H9 (cell line): ENCODE data around the gene ABR. TPM values are rescaled to one million over a fixed set of nuclear protein-coding genes. Genes with fewer than 3 reads are reported as not detected.

Experiments used
- DNase-seq: peaks from one replicate; pipeline ENCODE4 v3.0.0-alpha.2; 2017
- H2AFZ ChIP-seq: one replicate; pipeline ENCODE4 v1.6.1; 2013; ENCODE audit warnings: mild to moderate bottlenecking, low read length, control low read depth, moderate library complexity
- H2AK5ac ChIP-seq: 2 replicates; pipeline ENCODE4 v1.6.1; 2013; ENCODE audit warnings: low read length, control low read depth, mixed read lengths; ENCODE audit not compliant: insufficient read length
- H2BK120ac ChIP-seq: one replicate; pipeline ENCODE4 v1.6.1; 2013; ENCODE audit warnings: low read depth, mild to moderate bottlenecking, low read length, control low read depth, inconsistent platforms; ENCODE audit not compliant: poor library complexity, severe bottlenecking
- H2BK12ac ChIP-seq: 2 replicates; pipeline ENCODE4 v1.6.1; 2013; ENCODE audit warnings: low read length, control low read depth, mixed read lengths, low read depth; ENCODE audit not compliant: insufficient read length
- H2BK15ac ChIP-seq: 2 replicates; pipeline ENCODE4 v1.6.1; 2013; ENCODE audit warnings: low read depth, low read length, control low read depth
- H2BK20ac ChIP-seq: one replicate; pipeline ENCODE4 v1.6.1; 2013; ENCODE audit warnings: low read depth, mild to moderate bottlenecking, low read length, control low read depth, inconsistent platforms; ENCODE audit not compliant: poor library complexity, severe bottlenecking
- H2BK5ac ChIP-seq: 2 replicates; pipeline ENCODE4 v1.6.1; 2013; ENCODE audit warnings: low read length, control low read depth, mixed read lengths; ENCODE audit not compliant: insufficient read length
- H3K14ac ChIP-seq: 2 replicates; pipeline ENCODE4 v1.6.1; 2013; ENCODE audit warnings: low read length, control low read depth; ENCODE audit not compliant: insufficient read depth
- H3K18ac ChIP-seq: 2 replicates; pipeline ENCODE4 v1.6.1; 2013; ENCODE audit warnings: low read depth, mild to moderate bottlenecking, mixed read lengths, low read length, control low read depth; ENCODE audit not compliant: insufficient read length
- H3K23ac ChIP-seq: 2 replicates; pipeline ENCODE4 v1.6.1; 2013; ENCODE audit warnings: low read length, control low read depth, mixed read lengths, low read depth; ENCODE audit not compliant: insufficient read length
- H3K23me2 ChIP-seq: 2 replicates; pipeline ENCODE4 v1.6.1; 2013; ENCODE audit warnings: low read depth, mild to moderate bottlenecking, mixed read lengths, low read length, control low read depth; ENCODE audit not compliant: insufficient read length, poor library complexity, severe bottlenecking
- H3K27ac ChIP-seq: 2 replicates; pipeline ENCODE4 v1.5.1; 2013; ENCODE audit warnings: low read length, control low read depth, mixed read lengths, low read depth; ENCODE audit not compliant: insufficient read length
- H3K27me3 ChIP-seq: 2 replicates; pipeline ENCODE4 v1.6.1; 2013; ENCODE audit warnings: low read length, control low read depth, inconsistent platforms; ENCODE audit not compliant: insufficient read depth
- H3K4ac ChIP-seq: 2 replicates; pipeline ENCODE4 v1.6.1; 2013; ENCODE audit warnings: low read depth, mild to moderate bottlenecking, control low read depth, inconsistent platforms, low read length, moderate library complexity
- H3K4me1 ChIP-seq: 2 replicates; pipeline ENCODE4 v1.6.1; 2013; ENCODE audit warnings: low read length, control low read depth, inconsistent platforms; ENCODE audit not compliant: insufficient read depth
- H3K4me2 ChIP-seq: 2 replicates; pipeline ENCODE4 v1.6.1; 2013; ENCODE audit warnings: low read length, control low read depth, mixed read lengths; ENCODE audit not compliant: insufficient read length, insufficient read depth
- H3K56ac ChIP-seq: 2 replicates; pipeline ENCODE4 v1.6.1; 2013; ENCODE audit warnings: low read depth, mild to moderate bottlenecking, mixed read lengths, low read length, control low read depth; ENCODE audit not compliant: insufficient read length
- H3K79me1 ChIP-seq: 2 replicates; pipeline ENCODE4 v1.6.1; 2013; ENCODE audit warnings: low read depth, mild to moderate bottlenecking, moderate library complexity, low read length, control low read depth, inconsistent platforms; ENCODE audit not compliant: insufficient read depth, poor library complexity, severe bottlenecking
- H3K79me2 ChIP-seq: 2 replicates; pipeline ENCODE4 v1.6.1; 2013; ENCODE audit warnings: low read length, control low read depth, inconsistent platforms; ENCODE audit not compliant: insufficient read depth
- H3K9ac ChIP-seq: 2 replicates; pipeline ENCODE4 v1.6.1; 2013; ENCODE audit warnings: low read length, control low read depth, mixed read lengths; ENCODE audit not compliant: insufficient read length; ENCODE audit errors: extremely low read depth
- H3K9me3 ChIP-seq: one replicate; pipeline ENCODE4 v1.6.1; 2013; ENCODE audit warnings: low read depth, low read length, inconsistent platforms; ENCODE audit not compliant: control insufficient read depth
- H3T11ph ChIP-seq: one replicate; pipeline ENCODE4 v1.6.1; 2013; ENCODE audit warnings: mild to moderate bottlenecking, low read length, control low read depth, inconsistent platforms
- H4K20me1 ChIP-seq: one replicate; pipeline ENCODE4 v1.6.1; 2013; ENCODE audit not compliant: control insufficient read depth, insufficient read length, insufficient read depth
- H4K5ac ChIP-seq: 2 replicates; pipeline ENCODE4 v1.6.1; 2013; ENCODE audit warnings: low read depth, mild to moderate bottlenecking, mixed read lengths, low read length, control low read depth; ENCODE audit not compliant: insufficient read length
- H4K8ac ChIP-seq: replicated peaks from 2 replicates; pipeline ENCODE4 v1.6.1; 2013; ENCODE audit warnings: low read length, control low read depth, mixed read lengths, low read depth; ENCODE audit not compliant: insufficient read length
- H4K91ac ChIP-seq: 2 replicates; pipeline ENCODE4 v1.6.1; 2013; ENCODE audit warnings: low read depth, mild to moderate bottlenecking, moderate library complexity, mixed read lengths, low read length, control low read depth; ENCODE audit not compliant: insufficient read length
- H3K27ac Mint-ChIP-seq, 3 experiments: 2 replicates in 2 of 3; 3 replicates in 1 of 3; pipeline ENCODE4 v1.8.0; 2020 to 2021; ENCODE audit warnings: mixed read lengths in 3 of 3, mild to moderate bottlenecking in 1 of 3, moderate library complexity in 1 of 3
- H3K27me3 Mint-ChIP-seq: 2 replicates; pipeline ENCODE4 v1.8.0; 2021; ENCODE audit warnings: low read depth, mild to moderate bottlenecking, moderate library complexity, mixed read lengths
- H3K36me3 Mint-ChIP-seq, 3 experiments: 2 replicates in 2 of 3; 3 replicates in 1 of 3; pipeline ENCODE4 v1.8.0; 2020 to 2021; ENCODE audit warnings: low read depth in 3 of 3, mixed read lengths in 3 of 3; ENCODE audit not compliant: insufficient read depth in 1 of 3
- H3K4me1 Mint-ChIP-seq, 2 experiments: 2 replicates each; pipeline ENCODE4 v1.8.0; 2020; ENCODE audit warnings: mixed read lengths in 2 of 2
- H3K4me3 Mint-ChIP-seq, 2 experiments: 2 replicates in 1 of 2; 3 replicates in 1 of 2; pipeline ENCODE4 v1.8.0; 2020 to 2021; ENCODE audit warnings: mild to moderate bottlenecking in 2 of 2, mixed read lengths in 2 of 2, moderate library complexity in 1 of 2
- H3K9me3 Mint-ChIP-seq, 2 experiments: 2 replicates in 1 of 2; 3 replicates in 1 of 2; pipeline ENCODE4 v1.8.0; 2020; ENCODE audit warnings: mild to moderate bottlenecking in 2 of 2, mixed read lengths in 2 of 2, moderate library complexity in 1 of 2
- CTCF ChIP-seq: fragments of 200-600 bp; sonication (generic); conservative IDR thresholded peaks from 3 replicates; pipeline ENCODE4 v1.8.0; 2021; ENCODE audit warnings: antibody characterized with exemption, mild to moderate bottlenecking
- WGBS: extraction: QIAGEN DNeasy Blood & Tissue Kit; methylation state at CpG from one replicate; pipeline ENCODE4 v1.1.7; 2013; ENCODE audit warnings: missing lambda C conversion rate, low lambda C conversion rate, mixed read lengths; ENCODE audit not compliant: insufficient read length; ENCODE audit errors: extremely low coverage; 5-methylcytosine and 5-hydroxymethylcytosine counted together
- total RNA-seq: library from RNA; stranded (reverse); gene quantifications from 2 replicates; pipeline ENCODE4 v1.2.1, GENCODE V29; 2021

ABR gene
- total RNA-seq, 1 experiment from 2014 or later: 34.7 TPM

- Mint-ChIP-seq H3K27ac (no peak overlapping the region), H3K9me3 (no peaks in the 10 kb centered on the region), H3K4me3 (no peak overlapping the region), H3K27me3 (peaks cover 23% of the 10 kb centered on the region), H3K4me1 (peaks cover 2 to 11% of the 10 kb centered on the region in 2 experiments; a peak in 2 of 4 replicates), H3K36me3 (no peaks in the 10 kb centered on the region)
- no peaks in the 10 kb centered on the region for H4K20me1 ChIP-seq
- no peak overlapping the region for H3K4me2 ChIP-seq
- no peaks in the 10 kb centered on the region for H3K27me3 ChIP-seq
- no peak overlapping the region for H3K18ac ChIP-seq
- no peak overlapping the region for H3K23ac ChIP-seq
- no peak overlapping the region for H2BK5ac ChIP-seq
- no peak overlapping the region for H2AK5ac ChIP-seq
- H3K9ac ChIP-seq: no peak overlapping the region
- no peak for TF ChIP-seq CTCF
- H3T11ph ChIP-seq: no peak overlapping the region
- H2BK20ac ChIP-seq: no peak overlapping the region
- H3K27ac ChIP-seq: no peak overlapping the region
- no peak overlapping the region for H2AFZ ChIP-seq
- H3K79me2 ChIP-seq: no peaks in the 10 kb centered on the region
- H3K79me1 ChIP-seq: no peaks in the 10 kb centered on the region
- H2BK12ac ChIP-seq: no peak overlapping the region
- no peak for DNase-seq
- no peak overlapping the region for H4K8ac ChIP-seq
- H4K5ac ChIP-seq: no peak overlapping the region
- no CpG with 5 or more reads among the region's 14 CpGs for WGBS
- H3K56ac ChIP-seq: no peak overlapping the region
- H3K14ac ChIP-seq: no peak overlapping the region
- H3K4me1 ChIP-seq: no peaks in the 10 kb centered on the region
- no peak overlapping the region for H2BK15ac ChIP-seq
- H3K9me3 ChIP-seq: no peaks in the 10 kb centered on the region
- H3K4ac ChIP-seq: no peak overlapping the region
- no peak overlapping the region for H4K91ac ChIP-seq
- no peaks in the 10 kb centered on the region for H3K23me2 ChIP-seq
- H2BK120ac ChIP-seq: no peak overlapping the region
Measured at GRCh38 chr17:1196946-1197345, 17.2 kb upstream of the ABR start.
